GM12878 (cell line): ENCODE measurements around the gene IL17F.

ENCODE experiments used
- EZH2 ChIP-seq: IDR thresholded peaks from 2 replicates; pipeline ENCODE4 v1.6.1; 2012; ENCODE audit warnings: low read depth, mild to moderate bottlenecking, control low read depth, inconsistent platforms, low read length, borderline replicate concordance; ENCODE audit not compliant: control insufficient read depth
- NFYB ChIP-seq: IDR thresholded peaks from 2 replicates; pipeline ENCODE4 v1.6.1; 2011; ENCODE audit warnings: low read depth, mild to moderate bottlenecking, low read length, improper control_type of control experiment, moderate library complexity; ENCODE audit not compliant: insufficient read depth
- YY1 ChIP-seq: IDR thresholded peaks from 2 replicates; pipeline ENCODE4 v1.6.1; 2011; ENCODE audit warnings: low read depth, mild to moderate bottlenecking, low read length

DNA sequence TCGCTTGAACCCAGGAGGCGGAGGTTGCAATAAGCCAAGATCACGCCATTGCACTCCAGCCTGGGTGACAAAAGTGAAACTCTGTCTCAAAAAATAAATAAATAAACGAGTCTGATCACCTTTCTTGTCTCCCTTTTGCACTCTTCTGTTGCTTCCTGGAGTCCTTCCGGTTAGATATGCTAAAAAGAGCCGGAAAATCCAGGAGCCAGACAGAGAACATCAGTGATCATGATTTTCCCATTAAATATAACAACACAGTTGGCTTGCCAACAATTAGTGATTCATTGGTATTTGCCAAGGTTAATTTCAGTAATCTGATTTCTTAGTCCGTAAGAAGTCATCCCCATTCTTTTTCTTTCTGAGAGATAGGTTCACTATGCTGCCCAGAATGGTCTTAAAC lies 43.9 kb upstream of the IL17F start:
- TF ChIP-seq NFYB (no peak), YY1 (no peak), EZH2 (no peak)
